NCI-H2171 treated with DMSO at 0.1 percent for 48 hours (cell line): Measurements from ENCODE around the gene MDM2.
"Not testable (repeated sequence)": the region's sequence is repeated elsewhere in the genome, so short reads cannot be mapped to it uniquely, and the experiment has no call there.

Experiments used
- DNase-seq: peaks from one replicate; lab custom pipeline; 2025; lab: John Stamatoyannopoulos, UW

The MDM2 gene

DNA sequence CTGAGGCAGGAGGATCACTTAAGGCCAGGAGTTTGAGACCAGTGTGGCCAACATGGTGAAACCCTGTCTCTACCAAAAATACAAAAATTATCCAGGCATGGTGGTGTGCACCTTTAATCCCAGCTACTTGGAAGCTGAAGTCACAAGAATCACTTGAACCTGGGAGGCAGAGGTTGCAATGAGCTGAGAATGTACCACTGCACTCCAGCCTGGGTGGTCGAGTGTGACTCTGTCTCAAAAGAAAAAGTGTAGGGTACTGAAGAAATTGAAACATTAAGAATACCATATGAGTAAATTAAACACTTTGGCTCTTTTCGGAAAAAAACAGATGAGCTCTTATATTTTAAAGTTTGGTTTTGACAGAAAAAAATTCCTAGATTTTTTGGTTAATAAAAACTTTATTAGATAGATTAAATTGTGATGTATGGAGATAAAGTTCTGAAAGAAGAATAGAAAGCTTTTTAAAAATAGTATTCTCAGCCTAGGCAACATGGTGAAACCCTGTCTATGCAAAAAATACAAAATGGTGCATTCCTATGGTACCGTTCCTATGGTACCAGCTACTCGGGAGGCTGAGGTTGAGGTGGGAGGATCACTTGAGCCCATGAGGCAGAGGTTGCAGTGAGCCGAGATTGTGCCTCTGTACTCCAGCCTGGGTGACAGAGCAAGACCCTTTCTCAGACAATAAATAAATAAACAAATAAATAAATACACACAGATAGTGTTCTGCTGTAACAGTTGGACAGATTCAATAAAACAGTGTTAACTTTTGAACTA lies 20.1 kb downstream of the MDM2 start:
- no peak for DNase-seq

DNA sequence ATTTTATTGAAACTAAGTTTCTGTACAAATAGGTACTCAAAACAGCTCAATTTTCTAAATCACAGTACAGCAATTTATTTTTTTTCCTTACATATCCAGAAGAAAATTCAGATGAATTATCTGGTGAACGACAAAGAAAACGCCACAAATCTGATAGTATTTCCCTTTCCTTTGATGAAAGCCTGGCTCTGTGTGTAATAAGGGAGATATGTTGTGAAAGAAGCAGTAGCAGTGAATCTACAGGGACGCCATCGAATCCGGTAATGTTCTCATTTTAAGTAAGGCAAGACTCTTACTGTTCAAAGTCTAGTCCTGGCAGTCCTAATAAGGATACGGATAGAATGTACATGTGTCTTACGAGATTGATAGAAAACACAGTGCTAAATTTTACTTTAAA lies 20.7 kb downstream of the MDM2 start:
- DNase-seq: no peak

- no peak for DNase-seq
Measured at GRCh38 chr12:68831272-68831671, 23.3 kb downstream of the MDM2 start.

DNA sequence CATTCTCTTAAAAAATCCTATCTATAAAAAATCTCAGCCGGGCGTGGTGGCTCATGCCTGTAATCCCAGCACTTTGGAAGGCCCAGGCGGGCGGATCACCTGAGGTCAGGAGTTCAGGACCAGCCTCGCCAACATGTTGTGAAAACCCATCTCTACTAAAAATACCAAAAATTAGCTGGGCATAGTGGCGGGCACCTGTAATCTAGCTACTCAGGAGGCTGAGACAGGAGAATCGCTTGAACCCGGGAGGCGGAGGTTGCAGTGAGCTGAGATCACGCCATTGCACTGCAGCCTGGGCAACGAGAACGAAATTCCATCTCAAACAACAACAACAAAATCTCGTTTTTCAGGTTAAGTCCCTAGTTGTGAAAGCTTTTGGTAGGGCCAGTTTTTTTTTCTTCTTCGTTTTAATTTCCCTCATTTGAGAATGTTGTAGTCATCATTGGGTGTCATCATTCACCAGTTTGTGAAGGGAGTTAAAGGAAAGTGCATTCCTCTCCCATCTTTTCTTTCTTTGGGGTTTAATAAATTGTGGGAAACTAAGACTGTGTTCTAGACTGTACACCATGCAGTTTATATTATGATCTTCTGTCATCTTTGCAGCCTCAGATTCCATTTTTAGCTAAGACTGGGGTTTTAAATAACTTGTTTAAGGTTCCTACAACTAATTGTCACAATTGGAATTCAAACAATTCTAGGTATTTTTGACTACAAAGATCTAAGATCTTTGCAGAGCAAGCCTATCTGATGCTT lies 23.9 kb downstream of the MDM2 start:
- no peak for DNase-seq

DNA sequence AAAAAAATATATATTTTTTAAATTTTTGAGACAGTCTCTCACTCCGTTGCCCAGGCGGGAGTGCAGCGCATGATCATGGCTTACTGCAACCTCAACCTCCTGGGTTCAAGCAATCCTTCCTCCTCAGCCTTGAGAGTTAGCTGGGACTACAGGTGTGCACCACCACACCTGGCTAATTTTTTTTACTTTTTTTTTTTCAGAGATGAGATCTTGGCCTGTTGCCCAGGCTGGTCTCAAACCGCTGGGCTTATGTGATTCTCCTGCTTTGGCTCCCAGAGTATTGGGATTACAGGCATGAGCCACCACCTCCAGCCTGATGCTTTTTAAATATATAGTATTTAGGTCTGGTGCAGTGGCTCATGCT lies 24.5 kb downstream of the MDM2 start:
- peak; percentile 41 for DNase-seq

- no peak for DNase-seq
Measured at GRCh38 chr12:68833508-68833907, 25.5 kb downstream of the MDM2 start.

- peak; percentile 19 for DNase-seq
Measured at GRCh38 chr12:68835333-68835908, 27.4 kb downstream of the MDM2 start.

- no peak for DNase-seq
Measured at GRCh38 chr12:68837215-68837614, 29.2 kb downstream of the MDM2 start.

- DNase-seq: no peak
Measured at GRCh38 chr12:68838046-68838886, 30.3 kb downstream of the MDM2 start.

- DNase-seq: peak; percentile 17
Measured at GRCh38 chr12:68839183-68840147, 31.5 kb downstream of the MDM2 start.

- DNase-seq: not testable (repeated sequence)
Measured at GRCh38 chr12:68841175-68841574, 33.2 kb downstream of the MDM2 start.

- no peak for DNase-seq
Measured at GRCh38 chr12:68841717-68842116, 33.7 kb downstream of the MDM2 start.

GRCh38 chr12:68842123-68842522 lies 34.1 kb downstream of the MDM2 start:
- no peak for DNase-seq

GRCh38 chr12:68842784-68843567 lies 35.0 kb downstream of the MDM2 start:
- DNase-seq: no peak

GRCh38 chr12:68844318-68844745 lies 36.4 kb downstream of the MDM2 start:
- no peak for DNase-seq

GRCh38 chr12:68844788-68845695 lies 37.1 kb downstream of the MDM2 start:
- no peak for DNase-seq

- no peak for DNase-seq
Measured at GRCh38 chr12:68846811-68847210, 38.8 kb downstream of the MDM2 start.

- no peak for DNase-seq
Measured at GRCh38 chr12:68850390-68850789, 42.4 kb downstream of the MDM2 start.
